GM19397 (cell line): ENCODE data around the gene SDHD.

Source experiments
- ATAC-seq: cut with Tn5 transposase; IDR thresholded peaks from one replicate; pipeline ENCODE4 v1.9.1; 2021; ENCODE audit warnings: mild to moderate bottlenecking, moderate library complexity; ENCODE audit not compliant: unreplicated experiment

SDHD gene

GRCh38 chr11:112100462-112100861 lies 13.8 kb downstream of the SDHD start:
- no peak for ATAC-seq

- no peak for ATAC-seq
Measured at GRCh38 chr11:112103446-112103845, 16.8 kb downstream of the SDHD start.

GRCh38 chr11:112106070-112106469 lies 19.4 kb downstream of the SDHD start:
- ATAC-seq = no peak

- ATAC-seq = no peak
Measured at GRCh38 chr11:112113539-112114457, 27.1 kb downstream of the SDHD start.

DNA sequence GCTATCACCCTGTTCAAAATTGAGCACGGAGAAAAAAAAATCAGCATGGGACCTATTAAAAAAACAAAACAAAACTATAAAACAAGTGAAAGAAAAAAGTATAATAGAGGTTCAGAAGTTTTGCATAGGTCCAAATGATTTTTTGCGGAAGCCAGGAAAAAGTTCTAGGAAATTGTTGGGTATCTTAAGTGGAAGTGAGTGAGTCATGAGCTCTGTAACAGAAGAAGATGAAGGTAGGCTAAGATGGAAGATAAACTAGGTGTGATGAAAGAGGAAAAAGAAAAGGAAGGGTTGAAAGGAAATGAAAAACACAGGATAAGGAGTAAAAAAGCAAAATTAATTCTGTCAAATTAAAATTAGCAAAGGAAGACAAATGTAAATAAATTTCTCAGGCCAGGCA lies 27.8 kb downstream of the SDHD start:
- no peak for ATAC-seq

- no peak for ATAC-seq
Measured at GRCh38 chr11:112115386-112115785, 28.7 kb downstream of the SDHD start.

GRCh38 chr11:112118176-112118575 lies 31.5 kb downstream of the SDHD start:
- no peak for ATAC-seq

DNA sequence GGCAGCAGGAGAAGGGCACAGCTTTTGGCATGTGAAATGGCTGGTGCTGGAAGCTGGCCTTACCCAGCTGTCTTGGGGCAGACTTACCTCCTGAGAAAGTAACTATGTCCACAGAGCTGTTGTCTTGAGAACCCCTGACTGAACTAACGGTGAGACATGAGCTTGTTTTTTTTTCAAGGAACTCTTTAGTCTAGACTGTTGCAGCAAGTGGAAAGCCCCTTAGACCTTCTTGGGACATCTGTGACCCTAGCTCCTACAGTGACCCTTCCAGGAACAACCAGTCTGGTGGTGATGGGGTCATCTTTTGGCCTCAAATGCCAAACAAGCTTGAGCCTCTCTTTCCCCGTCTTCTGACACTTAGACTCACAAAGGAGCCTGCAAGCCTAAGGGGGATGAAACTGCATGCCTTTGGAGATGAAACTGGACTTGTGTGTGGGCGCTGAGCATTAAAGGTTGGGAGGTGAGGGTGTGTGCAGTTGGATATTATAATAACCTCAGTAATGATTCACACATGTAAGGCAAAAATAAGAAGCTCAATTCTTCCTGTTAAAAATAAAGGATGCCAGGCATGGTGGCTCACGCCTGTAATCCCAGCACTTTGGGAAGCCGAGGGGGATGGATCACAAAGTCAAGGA lies 35.4 kb downstream of the SDHD start:
- ATAC-seq = no peak

DNA sequence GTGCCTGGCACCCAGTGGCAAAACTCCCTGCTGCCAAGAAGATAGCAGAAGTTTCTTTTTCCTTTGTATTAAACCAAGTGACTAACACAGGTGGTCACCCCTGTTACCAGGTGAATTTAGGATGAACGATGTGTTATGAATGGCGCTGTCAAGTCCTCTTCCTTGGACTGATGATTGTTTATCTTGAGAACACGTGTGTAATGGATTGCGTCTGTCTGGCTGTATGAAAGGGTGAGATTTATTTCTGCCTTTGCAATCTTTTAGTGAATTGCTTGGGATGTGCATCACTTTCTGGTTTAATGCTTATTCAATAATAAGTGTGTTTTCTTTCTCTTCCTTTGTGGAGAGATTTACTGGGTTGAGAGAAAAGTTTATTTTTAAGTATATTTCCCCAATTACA lies 36.5 kb downstream of the SDHD start:
- ATAC-seq = no peak

DNA sequence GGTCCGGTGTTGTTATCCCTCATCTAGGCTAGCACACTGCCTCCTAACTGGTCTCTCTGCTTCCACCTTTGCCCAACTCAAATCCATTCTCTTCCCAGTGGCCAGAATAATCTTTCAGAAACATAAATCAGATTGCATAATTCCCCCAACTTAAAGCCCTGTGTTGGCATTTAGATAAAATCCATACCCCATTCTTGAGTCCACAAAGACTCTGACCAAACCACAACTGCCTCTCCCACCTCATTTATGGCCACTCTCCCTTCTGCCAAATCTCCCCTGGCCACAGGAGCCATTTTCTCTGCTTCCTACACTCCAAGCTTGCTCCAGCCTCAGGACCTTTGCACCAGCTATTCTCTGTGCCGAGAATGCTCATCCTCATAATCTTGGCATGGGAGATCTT lies 40.4 kb downstream of the SDHD start:
- ATAC-seq = no peak

- no peak for ATAC-seq
Measured at GRCh38 chr11:112128483-112129121, 41.9 kb downstream of the SDHD start.

GRCh38 chr11:112129656-112130055 lies 43.0 kb downstream of the SDHD start:
- no peak for ATAC-seq

DNA sequence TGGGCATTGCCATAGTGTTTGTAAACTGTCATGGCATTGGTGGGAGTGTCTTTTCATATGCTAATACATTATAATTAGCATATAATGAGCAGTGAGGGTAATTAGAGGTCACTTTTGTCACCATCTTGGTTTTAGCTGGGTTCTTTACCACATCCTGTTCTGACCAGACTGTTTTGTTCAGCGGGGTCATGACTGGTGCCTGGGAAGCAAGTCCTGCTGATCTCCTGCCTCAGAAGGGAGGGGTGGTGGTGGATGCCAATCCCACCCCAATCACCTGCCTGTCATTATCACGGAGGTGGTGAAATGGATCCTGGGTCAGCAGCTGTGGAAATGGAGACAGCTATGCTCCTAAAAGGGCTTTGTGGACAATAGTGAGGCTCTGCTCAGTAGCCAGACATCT lies 46.1 kb downstream of the SDHD start:
- ATAC-seq = no peak

GRCh38 chr11:112134473-112134872 lies 47.8 kb downstream of the SDHD start:
- no peak for ATAC-seq

DNA sequence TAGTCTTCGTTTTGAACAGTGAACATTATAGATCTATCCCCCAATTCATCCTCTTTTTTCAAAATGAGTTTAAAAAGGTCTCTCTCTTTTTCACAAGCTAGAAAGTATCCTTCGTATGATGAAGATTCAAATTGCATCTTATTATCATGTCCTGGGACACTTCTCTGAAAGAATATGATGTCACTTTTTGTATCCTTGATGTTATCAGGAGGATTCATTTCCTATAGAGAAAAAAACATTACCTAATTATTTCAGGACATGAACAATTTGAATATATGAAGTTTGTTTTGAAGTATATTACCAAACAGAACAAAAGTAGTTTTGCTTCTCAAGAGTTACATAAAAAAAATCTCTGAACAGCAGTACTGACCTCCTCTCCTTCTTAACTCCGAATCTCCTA lies 56.9 kb downstream of the SDHD start:
- no peak for ATAC-seq
